PC-9 (cell line): ENCODE measurements around the gene MATCAP1. TPM values are rescaled to one million over a fixed set of nuclear protein-coding genes. Genes with fewer than 3 reads are reported as not detected.

Experiments used
- BruUV-seq: library from RNA; stranded (reverse); fragments of 400-500 nt; replicated peaks from 2 replicates; lab custom pipeline; 2021; lab: Mats Ljungman, UMichigan
- CTCF ChIA-PET: fragments of 300-600 bp; sonication (Branson Sonifier 250); formaldehyde crosslinking; loops from one replicate; lab custom pipeline; 2022; ENCODE audit warnings: antibody characterized with exemption; lab: Charles Lee
- POLR2A ChIA-PET: fragments of 300-600 bp; sonication (Branson Sonifier 250); formaldehyde crosslinking; loops from one replicate; lab custom pipeline; 2022; ENCODE audit warnings: antibody characterized with exemption; ENCODE audit not compliant: unreplicated experiment; lab: Charles Lee
- DNase-seq, 2 experiments: peaks; one replicate each; pipeline versions ENCODE4 v3.0.0 to v3.0.0-alpha.2; 2015 to 2022; ENCODE audit warnings: mixed read lengths in 1 of 2
- H2AFZ ChIP-seq: fragments of 200-600 bp; sonication (generic); 2 replicates; pipeline ENCODE4 v1.8.1; 2017; ENCODE audit warnings: antibody characterized with exemption
- H3F3A ChIP-seq: fragments of 200-600 bp; sonication (generic); 2 replicates; pipeline ENCODE4 v1.8.1; 2017; ENCODE audit warnings: antibody characterized with exemption, mild to moderate bottlenecking, low read depth; ENCODE audit not compliant: insufficient read depth
- H3K27ac ChIP-seq: fragments of 200-600 bp; sonication (generic); 2 replicates; pipeline ENCODE4 v1.6.1; 2016; ENCODE audit warnings: mixed run types
- H3K27me3 ChIP-seq: fragments of 200-600 bp; sonication (generic); 2 replicates; pipeline ENCODE4 v1.6.1; 2016; ENCODE audit warnings: low read depth, mixed run types; ENCODE audit not compliant: insufficient read depth
- H3K36me3 ChIP-seq: fragments of 200-600 bp; sonication (generic); 2 replicates; pipeline ENCODE4 v1.6.1; 2016; ENCODE audit warnings: low read depth, mixed run types
- H3K4me1 ChIP-seq: fragments of 200-600 bp; sonication (generic); replicated peaks from 2 replicates; pipeline ENCODE4 v1.6.1; 2016; ENCODE audit warnings: mixed run types; ENCODE audit not compliant: insufficient read depth
- H3K4me2 ChIP-seq: fragments of 200-600 bp; sonication (generic); 2 replicates; pipeline ENCODE4 v1.6.1; 2017; ENCODE audit warnings: mixed run types
- H3K4me3 ChIP-seq: fragments of 200-600 bp; sonication (generic); 2 replicates; pipeline ENCODE4 v1.6.1; 2016; ENCODE audit warnings: mixed run types
- H3K79me2 ChIP-seq: fragments of 200-600 bp; sonication (generic); 2 replicates; pipeline ENCODE4 v1.6.1; 2017; ENCODE audit warnings: low read depth, mixed run types
- H3K9me2 ChIP-seq: fragments of 200-600 bp; sonication (generic); 2 replicates; pipeline ENCODE4 v1.8.1; 2017; ENCODE audit warnings: mild to moderate bottlenecking; ENCODE audit not compliant: insufficient read depth
- H3K9me3 ChIP-seq: fragments of 200-600 bp; sonication (generic); 2 replicates; pipeline ENCODE4 v1.8.1; 2016; ENCODE audit warnings: low read depth; ENCODE audit not compliant: insufficient read depth
- H4K20me1 ChIP-seq: fragments of 200-600 bp; sonication (generic); 2 replicates; pipeline ENCODE4 v1.8.1; 2017; ENCODE audit not compliant: insufficient read depth
- CTCF ChIP-seq: fragments of 200-600 bp; sonication (generic); conservative IDR thresholded peaks from 2 replicates; pipeline ENCODE4 v1.6.1; 2017; ENCODE audit warnings: mixed run types, antibody characterized with exemption, mild to moderate bottlenecking, moderate library complexity
- EZH2 ChIP-seq: fragments of 200-600 bp; sonication (generic); IDR thresholded peaks from 2 replicates; pipeline ENCODE4 v1.8.0; 2017; ENCODE audit warnings: antibody characterized with exemption, low read depth
- intact Hi-C: fragments of 100-400 bp; cut with micrococcal nuclease; formaldehyde crosslinking; loops from one replicate; pipeline ENCODE4 v1.10.0; 2022; ENCODE audit not compliant: unreplicated experiment
- total RNA-seq: library from RNA; stranded (reverse); gene quantifications from 2 replicates; pipeline ENCODE4 v1.2.3, GENCODE V29; 2021

The MATCAP1 gene
- total RNA-seq, 1 experiment from 2014 or later: 24.6 TPM

- POLR2A ChIA-PET: interaction anchor here (0.5 to 1.4 kb wide), 13 partner anchors 9 to 1537 kb away, joined by 3 to 12 read pairs (median 8); partner anchors contain the start of genes FBXL8 and TRADD
- peak within 1 kb of the TSS; percentile 76 for H3K27ac ChIP-seq
- H3K9me3 ChIP-seq: no peaks in the 10 kb centered on the region
- H3K4me2 ChIP-seq: peak within 1 kb of the TSS; percentile 98
- no peaks in the 10 kb centered on the region for H4K20me1 ChIP-seq
- DNase-seq: peak; percentile 68 to 95
- BruUV-seq: no TSS peak
- H3K36me3 ChIP-seq: no peaks in the 10 kb centered on the region
- peaks cover 57% of the 10 kb centered on the region for H3F3A ChIP-seq
- CTCF ChIA-PET: interaction anchor here (0.5 to 1.2 kb wide), 10 partner anchors 10 to 845 kb away, joined by 3 to 8 read pairs (median 6); partner anchors contain the start of genes HSD11B2 and TRADD
- no peaks in the 10 kb centered on the region for H3K27me3 ChIP-seq
- intact Hi-C loops: loop anchor here (5.0 kb wide), 2 partner anchors 77 to 153 kb away; partner anchors contain the start of genes FHOD1 and SLC9A5
- peak within 1 kb of the TSS; percentile 74 for H3K4me3 ChIP-seq
- H3K79me2 ChIP-seq: peaks cover 15% of the 10 kb centered on the region; the same call in 1 of the 2 replicates
- no peaks in the 10 kb centered on the region for H3K9me2 ChIP-seq
- peak within 1 kb of the TSS; percentile 72 for H2AFZ ChIP-seq
- no peak for TF ChIP-seq CTCF
- TF ChIP-seq EZH2: no peak
- peaks cover 41% of the 10 kb centered on the region for H3K4me1 ChIP-seq
Observed at GRCh38 chr16:67170168-67170948, 13.4 kb downstream of the MATCAP1 start, which contains the start of gene NOL3. Gene NOL3, plus strand, starts transcription at chr16:67170538.

GRCh38 chr16:67169642-67170167 lies 14.1 kb downstream of the MATCAP1 start:
- ChIA-PET POLR2A (interaction anchor here (0.5 to 1.4 kb wide), 4 partner anchors 9 to 1538 kb away, joined by 4 to 12 read pairs (median 8); no protein-coding TSS in a partner anchor), CTCF (interaction anchor here (0.6 to 1.2 kb wide), 5 partner anchors 9 to 353 kb away, joined by 3 to 7 read pairs (median 4); partner anchors contain the start of gene HSD11B2)
- TF ChIP-seq CTCF (peak; percentile 74), EZH2 (no peak)
- H3K27me3 ChIP-seq: no peaks in the 10 kb centered on the region
- H2AFZ ChIP-seq: peak overlapping the region; percentile 72
- BruUV-seq: TSS peak; percentile 82
- H3K36me3 ChIP-seq: no peaks in the 10 kb centered on the region
- DNase-seq: no peak
- peaks cover 53% of the 10 kb centered on the region for H3F3A ChIP-seq
- peak overlapping the region; percentile 76 for H3K27ac ChIP-seq
- H3K79me2 ChIP-seq: peaks cover 15% of the 10 kb centered on the region; the same call in 1 of the 2 replicates
- H3K9me3 ChIP-seq: no peaks in the 10 kb centered on the region
- peaks cover 35% of the 10 kb centered on the region for H3K4me1 ChIP-seq
- H3K9me2 ChIP-seq: no peaks in the 10 kb centered on the region
- intact Hi-C loops: loop anchor here (5.0 kb wide), 2 partner anchors 78 to 152 kb away; partner anchors contain the start of genes FHOD1 and SLC9A5
- H3K4me2 ChIP-seq: peak overlapping the region; percentile 98
- H4K20me1 ChIP-seq: no peaks in the 10 kb centered on the region
- H3K4me3 ChIP-seq: peak overlapping the region; percentile 74

DNA sequence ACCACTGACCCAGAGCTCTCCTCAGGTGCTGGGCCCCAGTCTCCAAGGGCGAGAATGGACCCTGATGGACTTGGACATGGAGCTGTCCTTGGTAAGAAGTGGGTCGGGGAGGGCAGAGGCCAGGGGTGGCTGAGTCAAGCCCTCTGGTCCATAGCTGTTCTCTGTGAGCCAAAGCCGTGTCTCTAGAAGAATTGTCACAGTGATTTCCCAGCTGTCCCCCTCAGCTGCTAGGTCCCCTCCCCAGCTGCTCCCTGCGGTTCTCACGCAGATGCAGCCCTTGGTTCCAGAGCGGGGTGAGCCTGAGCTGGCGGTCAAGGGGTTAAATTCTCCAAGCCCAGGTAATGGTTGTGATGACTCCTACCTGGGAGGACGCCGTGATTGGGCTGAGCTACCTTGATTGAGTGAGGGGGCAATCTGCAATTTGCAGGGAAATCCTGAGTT lies 14.7 kb downstream of the MATCAP1 start:
- Histone ChIP-seq H3F3A (peaks cover 46% of the 10 kb centered on the region), H2AFZ (no peak overlapping the region), H3K27me3 (no peaks in the 10 kb centered on the region), H3K79me2 (peaks cover 15% of the 10 kb centered on the region; the same call in 1 of the 2 replicates), H3K9me3 (no peaks in the 10 kb centered on the region), H4K20me1 (no peaks in the 10 kb centered on the region), H3K4me3 (no peak overlapping the region), H3K27ac (no peak overlapping the region), H3K9me2 (no peaks in the 10 kb centered on the region), H3K4me2 (peak overlapping the region; percentile 98), H3K36me3 (no peaks in the 10 kb centered on the region), H3K4me1 (peaks cover 32% of the 10 kb centered on the region)
- no peak for DNase-seq
- no peak for TF ChIP-seq EZH2
- no peak for TF ChIP-seq CTCF
- POLR2A ChIA-PET: no interaction called here
- BruUV-seq: no TSS peak
- CTCF ChIA-PET: interaction anchor here (0.6 to 0.7 kb wide), 3 partner anchors 15 to 147 kb away, joined by 3 to 4 read pairs (median 4); no protein-coding TSS in a partner anchor
- intact Hi-C loops: no loop called here
